ENCODE measurements around the gene SLIT2.

SLIT2 gene

GRCh38 chr4:20251796-20252655 lies at the start of gene SLIT2:
Gene SLIT2, plus strand, starts transcription at chr4:20251905. Its CDS starts 1,911 bp downstream, at chr4:20253816.
- DNase-seq = peak; percentile 63

GRCh38 chr4:20203508-20203907 lies 48.2 kb upstream of the SLIT2 start:
- DNase-seq = no peak

GRCh38 chr4:20217521-20217920 lies 34.2 kb upstream of the SLIT2 start:
- DNase-seq = no peak

GRCh38 chr4:20217951-20218350 lies 33.8 kb upstream of the SLIT2 start:
- DNase-seq = no peak

GRCh38 chr4:20219521-20219920 lies 32.2 kb upstream of the SLIT2 start:
- DNase-seq = no peak

GRCh38 chr4:20237894-20238537 lies 13.7 kb upstream of the SLIT2 start:
- DNase-seq = no peak

GRCh38 chr4:20248155-20248558 lies 3.5 kb upstream of the SLIT2 start:
- no peak for DNase-seq

GRCh38 chr4:20249333-20249732 lies 2.4 kb upstream of the SLIT2 start:
- no peak for DNase-seq

GRCh38 chr4:20251031-20251795 lies 492 bp upstream of the SLIT2 start:
- DNase-seq = no peak

- DNase-seq = no peak
Observed at GRCh38 chr4:20252656-20253282, 1.1 kb downstream of the SLIT2 start.

- no peak for DNase-seq
Observed at GRCh38 chr4:20253283-20253734, 1.6 kb downstream of the SLIT2 start.

- no peak for DNase-seq
Observed at GRCh38 chr4:20253735-20254409, 2.2 kb downstream of the SLIT2 start.

- no peak for DNase-seq
Observed at GRCh38 chr4:20254511-20255250, 3.0 kb downstream of the SLIT2 start.

- no peak for DNase-seq
Observed at GRCh38 chr4:20255251-20255586, 3.5 kb downstream of the SLIT2 start.

GRCh38 chr4:20255823-20256222 lies 4.1 kb downstream of the SLIT2 start:
- DNase-seq = no peak

GRCh38 chr4:20256381-20256881 lies 4.7 kb downstream of the SLIT2 start:
- no peak for DNase-seq

GRCh38 chr4:20259707-20260106 lies 8.0 kb downstream of the SLIT2 start:
- no peak for DNase-seq

- DNase-seq = no peak
Observed at GRCh38 chr4:20260821-20261220, 9.1 kb downstream of the SLIT2 start.

GRCh38 chr4:20262221-20262620 lies 10.5 kb downstream of the SLIT2 start:
- DNase-seq = no peak

- no peak for DNase-seq
Observed at GRCh38 chr4:20264688-20265087, 13.0 kb downstream of the SLIT2 start.

GRCh38 chr4:20265726-20266125 lies 14.0 kb downstream of the SLIT2 start:
- no peak for DNase-seq
